ENCODE measurements around the gene TADA2A. TPM values are rescaled to one million over a fixed set of nuclear protein-coding genes. Genes with fewer than 3 reads are reported as not detected.

TADA2A gene
- polyA plus RNA-seq, 1 donor (not counting 4 experiments of a cell fraction or from before 2014, with no cell fraction given) = 13.8 TPM

DNA sequence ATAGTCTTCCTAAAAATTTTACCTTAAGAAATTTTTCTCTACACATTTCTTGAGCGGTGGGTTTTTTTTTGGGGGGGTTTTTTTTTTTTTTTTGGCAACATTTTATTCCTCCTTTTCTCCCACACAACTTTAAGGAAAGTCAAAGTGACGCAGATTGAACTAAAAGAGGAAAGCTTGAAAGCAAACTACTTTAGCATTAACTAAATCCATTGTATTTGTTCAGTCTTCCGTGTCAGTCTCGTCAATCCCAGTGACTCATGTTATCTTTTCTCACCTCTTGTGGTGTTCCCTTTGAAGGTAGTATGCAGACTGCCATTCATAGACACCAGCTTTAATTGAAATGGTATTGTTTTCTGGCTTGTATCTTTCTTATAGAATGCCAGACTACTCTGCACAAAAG is 39.3 kb downstream of the TADA2A start:
- FAIRE-seq (no peak), DNase-seq (ENCODE audit: low read depth, low spot score) (no peak)
- Histone ChIP-seq H3K36me3 (ENCODE audit: control insufficient read depth in 2 of 2, extremely low read depth in 1 of 2, insufficient read depth in 2 of 2, low read length in 2 of 2) (peaks cover 3 to 17% of the 10 kb centered on the region in 2 experiments), H2AFZ (ENCODE audit: control insufficient read depth, low read length) (no peak overlapping the region), H3K4me2 (ENCODE audit: control insufficient read depth, extremely low read depth, insufficient read depth, low read depth, low read length) (no peak overlapping the region), H3K4me1 (ENCODE audit: control insufficient read depth, extremely low read depth, insufficient read depth, low read length) (peaks cover 44% of the 10 kb centered on the region), H3K4me3 (ENCODE audit: control insufficient read depth in 2 of 3, extremely low read depth in 1 of 3, insufficient read depth in 2 of 3, low read depth in 1 of 3, low read length in 3 of 3) (no peak overlapping the region), H3K27me3 (ENCODE audit: control insufficient read depth, extremely low read depth, insufficient read depth, low read length) (no peaks in the 10 kb centered on the region), H4K20me1 (ENCODE audit: control insufficient read depth, extremely low read depth, insufficient read depth, low read length) (no peaks in the 10 kb centered on the region), H3K9me3 (ENCODE audit: control insufficient read depth, low read depth, low read length) (no peaks in the 10 kb centered on the region), H3K9me1 (ENCODE audit: control insufficient read depth, extremely low read depth, insufficient read depth, low read length) (no peaks in the 10 kb centered on the region), H3K79me2 (ENCODE audit: control insufficient read depth, insufficient read depth, low read length) (no peaks in the 10 kb centered on the region), H3K27ac (ENCODE audit: control insufficient read depth, insufficient read depth, low read length) (peak overlapping the region; percentile 2), H3K9ac (ENCODE audit: control insufficient read depth, extremely low read depth, insufficient read depth, low read length) (no peak overlapping the region)
- no peak for TF ChIP-seq EZH2 (IDR thresholded peaks at IDR 0.05; ENCODE audit: low read length)
- TF ChIP-seq, protein P1, sequence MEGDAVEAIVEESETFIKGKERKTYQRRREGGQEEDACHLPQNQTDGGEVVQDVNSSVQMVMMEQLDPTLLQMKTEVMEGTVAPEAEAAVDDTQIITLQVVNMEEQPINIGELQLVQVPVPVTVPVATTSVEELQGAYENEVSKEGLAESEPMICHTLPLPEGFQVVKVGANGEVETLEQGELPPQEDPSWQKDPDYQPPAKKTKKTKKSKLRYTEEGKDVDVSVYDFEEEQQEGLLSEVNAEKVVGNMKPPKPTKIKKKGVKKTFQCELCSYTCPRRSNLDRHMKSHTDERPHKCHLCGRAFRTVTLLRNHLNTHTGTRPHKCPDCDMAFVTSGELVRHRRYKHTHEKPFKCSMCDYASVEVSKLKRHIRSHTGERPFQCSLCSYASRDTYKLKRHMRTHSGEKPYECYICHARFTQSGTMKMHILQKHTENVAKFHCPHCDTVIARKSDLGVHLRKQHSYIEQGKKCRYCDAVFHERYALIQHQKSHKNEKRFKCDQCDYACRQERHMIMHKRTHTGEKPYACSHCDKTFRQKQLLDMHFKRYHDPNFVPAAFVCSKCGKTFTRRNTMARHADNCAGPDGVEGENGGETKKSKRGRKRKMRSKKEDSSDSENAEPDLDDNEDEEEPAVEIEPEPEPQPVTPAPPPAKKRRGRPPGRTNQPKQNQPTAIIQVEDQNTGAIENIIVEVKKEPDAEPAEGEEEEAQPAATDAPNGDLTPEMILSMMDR (optimal IDR thresholded peaks at IDR 0.05 in 1 of 3, IDR thresholded peaks at IDR 0.05 in 1 of 3, conservative IDR thresholded peaks at IDR 0.05 in 1 of 3; ENCODE audit: extremely low read depth in 1 of 3, insufficient read depth in 2 of 3, low read length in 3 of 3) = no peak
- dilution Hi-C loops (cut with MboI; ENCODE audit: extremely low pct_ligation_motif_present, low sequenced_read_pairs) = no loop called here

DNA sequence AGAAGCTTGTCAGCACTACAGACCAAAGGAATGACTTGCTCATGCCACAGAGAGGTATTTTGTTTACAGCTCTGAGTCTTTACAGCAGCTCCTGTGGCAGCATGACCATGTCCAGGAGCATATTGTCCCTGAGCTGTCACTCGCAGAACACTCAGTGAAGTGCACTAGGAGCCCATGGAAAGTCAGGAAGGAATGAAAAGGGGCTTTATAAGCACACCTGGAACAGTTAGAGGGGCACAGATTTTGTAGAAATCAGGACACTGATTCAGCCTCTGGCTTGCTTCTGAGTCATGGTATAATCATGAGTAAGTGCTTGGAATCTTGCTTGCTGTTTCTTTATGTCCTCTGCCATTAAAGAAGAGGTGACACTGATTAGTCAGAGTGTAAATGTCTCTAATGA is 41.0 kb downstream of the TADA2A start:
- H2AFZ ChIP-seq (ENCODE audit: control insufficient read depth, low read length) = no peak overlapping the region
- no peaks in the 10 kb centered on the region for H3K79me2 ChIP-seq (ENCODE audit: control insufficient read depth, insufficient read depth, low read length)
- no peaks in the 10 kb centered on the region for H4K20me1 ChIP-seq (ENCODE audit: control insufficient read depth, extremely low read depth, insufficient read depth, low read length)
- DNase-seq (ENCODE audit: low read depth, low spot score) = no peak
- dilution Hi-C loops (cut with MboI; ENCODE audit: extremely low pct_ligation_motif_present, low sequenced_read_pairs) = no loop called here
- peaks cover under 1 to 10% of the 10 kb centered on the region in 2 experiments for H3K36me3 ChIP-seq (ENCODE audit: control insufficient read depth in 2 of 2, extremely low read depth in 1 of 2, insufficient read depth in 2 of 2, low read length in 2 of 2)
- no peaks in the 10 kb centered on the region for H3K9me1 ChIP-seq (ENCODE audit: control insufficient read depth, extremely low read depth, insufficient read depth, low read length)
- H3K27me3 ChIP-seq (ENCODE audit: control insufficient read depth, extremely low read depth, insufficient read depth, low read length) = no peaks in the 10 kb centered on the region
- no peaks in the 10 kb centered on the region for H3K9me3 ChIP-seq (ENCODE audit: control insufficient read depth, low read depth, low read length)
- no peak overlapping the region for H3K4me3 ChIP-seq (ENCODE audit: control insufficient read depth in 2 of 3, extremely low read depth in 1 of 3, insufficient read depth in 2 of 3, low read depth in 1 of 3, low read length in 3 of 3)
- H3K9ac ChIP-seq (ENCODE audit: control insufficient read depth, extremely low read depth, insufficient read depth, low read length) = peak overlapping the region; percentile 61
- FAIRE-seq = no peak
- TF ChIP-seq, protein P1 (optimal IDR thresholded peaks at IDR 0.05 in 1 of 3, IDR thresholded peaks at IDR 0.05 in 1 of 3, conservative IDR thresholded peaks at IDR 0.05 in 1 of 3; ENCODE audit: extremely low read depth in 1 of 3, insufficient read depth in 2 of 3, low read length in 3 of 3) = no peak
- TF ChIP-seq EZH2 (IDR thresholded peaks at IDR 0.05; ENCODE audit: low read length) = no peak
- H3K4me2 ChIP-seq (ENCODE audit: control insufficient read depth, extremely low read depth, insufficient read depth, low read depth, low read length) = peak overlapping the region; percentile 70
- peak overlapping the region; percentile 75 for H3K27ac ChIP-seq (ENCODE audit: control insufficient read depth, insufficient read depth, low read length)
- H3K4me1 ChIP-seq (ENCODE audit: control insufficient read depth, extremely low read depth, insufficient read depth, low read length) = peaks cover 44% of the 10 kb centered on the region

All from keratinocyte (primary cell).